WERI-Rb-1 (cell line): Measurements from ENCODE around the gene PTCD3.

Source experiments
- DNase-seq: peaks from one replicate; pipeline ENCODE4 v3.0.0-alpha.2; 2020
- H3K27ac ChIP-seq: fragments of 250-450 bp; sonication (Bioruptor Pico); 2 replicates; pipeline ENCODE4 v1.5.1; 2020; ENCODE audit warnings: mild to moderate bottlenecking, moderate library complexity
- H3K27me3 ChIP-seq: fragments of 250-450 bp; sonication (Bioruptor Pico); 2 replicates; pipeline ENCODE4 v1.5.1; 2021; ENCODE audit warnings: mild to moderate bottlenecking, low read depth, moderate library complexity; ENCODE audit not compliant: insufficient read depth, severe bottlenecking
- H3K36me3 ChIP-seq: fragments of 250-450 bp; sonication (Bioruptor Pico); 2 replicates; pipeline ENCODE4 v1.5.1; 2020; ENCODE audit warnings: mild to moderate bottlenecking, moderate library complexity
- H3K4me3 ChIP-seq: 2 replicates; pipeline ENCODE4 v1.5.1; 2011; ENCODE audit warnings: low read depth, mild to moderate bottlenecking, control low read depth, low read length
- H3K9me3 ChIP-seq: fragments of 250-450 bp; sonication (Bioruptor Pico); 2 replicates; pipeline ENCODE4 v1.5.1; 2021; ENCODE audit warnings: mild to moderate bottlenecking, moderate library complexity; ENCODE audit not compliant: severe bottlenecking
- TF ChIP-seq, protein P1 (sequence below): IDR thresholded peaks from 2 replicates; pipeline ENCODE4 v1.5.1; 2011; ENCODE audit warnings: low read depth, mild to moderate bottlenecking, control low read depth, inconsistent platforms, low read length

PTCD3 gene

DNA sequence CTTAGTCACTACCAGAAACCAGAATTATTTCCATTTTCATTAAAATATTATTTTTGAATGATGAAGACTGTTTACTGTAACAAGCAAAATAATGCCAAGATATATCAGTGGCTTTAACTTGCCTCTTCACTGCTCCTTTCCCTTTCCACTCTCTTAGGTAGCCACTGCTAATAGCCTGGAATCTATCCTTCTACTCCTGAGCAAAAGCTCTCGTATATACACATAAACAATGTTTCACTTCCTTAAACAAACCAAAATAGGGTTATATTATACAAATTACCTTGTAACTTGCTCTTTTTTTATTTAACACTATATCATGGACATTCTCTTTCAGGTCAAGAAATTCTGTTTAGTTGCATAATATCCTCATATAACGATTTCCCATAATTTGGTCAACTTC, 68.4 kb downstream of the PTCD3 start:
- Histone ChIP-seq H3K4me3 (no peak overlapping the region), H3K27ac (no peak overlapping the region), H3K36me3 (peaks cover 86% of the 10 kb centered on the region), H3K27me3 (no peaks in the 10 kb centered on the region), H3K9me3 (no peaks in the 10 kb centered on the region)
- TF ChIP-seq, protein P1, sequence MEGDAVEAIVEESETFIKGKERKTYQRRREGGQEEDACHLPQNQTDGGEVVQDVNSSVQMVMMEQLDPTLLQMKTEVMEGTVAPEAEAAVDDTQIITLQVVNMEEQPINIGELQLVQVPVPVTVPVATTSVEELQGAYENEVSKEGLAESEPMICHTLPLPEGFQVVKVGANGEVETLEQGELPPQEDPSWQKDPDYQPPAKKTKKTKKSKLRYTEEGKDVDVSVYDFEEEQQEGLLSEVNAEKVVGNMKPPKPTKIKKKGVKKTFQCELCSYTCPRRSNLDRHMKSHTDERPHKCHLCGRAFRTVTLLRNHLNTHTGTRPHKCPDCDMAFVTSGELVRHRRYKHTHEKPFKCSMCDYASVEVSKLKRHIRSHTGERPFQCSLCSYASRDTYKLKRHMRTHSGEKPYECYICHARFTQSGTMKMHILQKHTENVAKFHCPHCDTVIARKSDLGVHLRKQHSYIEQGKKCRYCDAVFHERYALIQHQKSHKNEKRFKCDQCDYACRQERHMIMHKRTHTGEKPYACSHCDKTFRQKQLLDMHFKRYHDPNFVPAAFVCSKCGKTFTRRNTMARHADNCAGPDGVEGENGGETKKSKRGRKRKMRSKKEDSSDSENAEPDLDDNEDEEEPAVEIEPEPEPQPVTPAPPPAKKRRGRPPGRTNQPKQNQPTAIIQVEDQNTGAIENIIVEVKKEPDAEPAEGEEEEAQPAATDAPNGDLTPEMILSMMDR: no peak
- no peak for DNase-seq

DNA sequence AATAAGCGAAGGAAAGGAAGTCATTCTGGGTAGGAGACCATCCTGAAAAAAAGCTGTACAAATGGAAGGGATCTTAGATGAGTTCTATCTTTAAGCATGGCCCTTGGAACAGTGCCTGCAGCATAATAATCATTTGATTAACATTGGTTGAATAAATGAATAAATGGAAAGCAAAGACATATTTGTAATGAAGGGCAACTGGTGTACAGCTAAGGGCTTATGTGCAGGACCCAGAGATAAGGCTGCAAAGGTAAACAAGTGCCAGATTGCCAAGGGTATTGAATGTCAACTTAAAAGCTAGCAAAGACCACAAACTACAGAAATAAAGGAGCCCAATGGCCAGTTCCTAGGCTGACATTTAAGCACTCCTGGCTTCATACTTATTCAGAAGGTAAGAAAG, 69.8 kb downstream of the PTCD3 start:
- Histone ChIP-seq H3K27ac (no peak overlapping the region), H3K4me3 (no peak overlapping the region), H3K27me3 (no peaks in the 10 kb centered on the region), H3K9me3 (no peaks in the 10 kb centered on the region), H3K36me3 (peaks cover 84% of the 10 kb centered on the region)
- DNase-seq: no peak
- TF ChIP-seq, protein P1: no peak

DNA sequence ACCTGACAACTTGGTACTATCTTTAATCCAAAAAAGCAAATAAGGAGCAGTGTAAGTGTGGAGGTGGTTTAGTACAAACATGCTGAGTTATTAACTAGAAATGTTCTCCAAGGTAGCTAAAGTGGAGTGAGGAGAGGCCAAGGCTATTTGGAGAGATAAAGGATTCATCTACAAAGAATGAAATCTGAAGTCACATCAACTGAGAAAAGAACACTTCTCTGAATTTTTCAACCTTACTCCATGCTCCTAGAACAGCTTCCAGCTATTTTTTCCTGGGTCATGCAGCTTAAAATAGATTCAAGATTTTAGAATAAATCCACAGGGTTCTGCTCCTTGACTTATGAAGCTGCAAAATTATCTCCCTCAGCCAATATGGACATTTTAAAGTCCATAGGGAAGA, 70.6 kb downstream of the PTCD3 start:
- no peaks in the 10 kb centered on the region for H3K27me3 ChIP-seq
- no peak overlapping the region for H3K27ac ChIP-seq
- H3K36me3 ChIP-seq: peaks cover 84% of the 10 kb centered on the region
- no peak for DNase-seq
- H3K9me3 ChIP-seq: no peaks in the 10 kb centered on the region
- H3K4me3 ChIP-seq: no peak overlapping the region
- TF ChIP-seq, protein P1: no peak

DNA sequence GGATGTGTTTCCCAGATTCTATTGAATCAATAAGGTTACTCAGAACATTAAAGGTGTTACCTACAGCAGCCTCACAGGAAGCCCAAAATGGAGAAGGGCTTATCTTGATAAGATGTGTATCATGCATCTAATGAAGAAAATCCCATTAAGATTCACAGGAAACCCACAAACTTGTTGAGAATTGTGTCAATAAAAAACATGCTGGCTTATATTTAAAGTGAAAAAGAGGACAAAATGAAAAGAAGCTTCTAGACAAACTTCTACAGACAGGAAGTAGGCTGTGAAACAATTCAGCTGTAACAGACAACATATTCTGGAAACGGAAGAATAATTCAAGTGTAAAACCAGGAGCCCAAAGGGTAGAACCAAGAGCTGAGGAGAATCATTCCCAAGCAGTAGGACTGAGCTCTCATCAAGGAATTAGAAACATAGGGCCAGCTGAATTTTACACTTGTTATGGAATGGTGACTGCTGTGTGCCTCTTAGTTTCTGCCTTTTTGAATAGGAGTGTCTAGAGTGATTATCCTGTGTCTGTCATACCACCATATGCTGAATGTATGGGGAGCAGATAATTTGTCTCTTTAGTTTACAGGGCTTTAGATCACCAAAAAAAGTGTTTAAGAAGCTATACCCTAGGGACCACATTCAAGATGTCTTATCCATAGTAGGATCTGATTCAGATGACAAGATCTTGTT, 79.6 kb downstream of the PTCD3 start:
- DNase-seq: no peak
- no peaks in the 10 kb centered on the region for H3K9me3 ChIP-seq
- H3K27me3 ChIP-seq: no peaks in the 10 kb centered on the region
- H3K27ac ChIP-seq: no peak overlapping the region
- H3K36me3 ChIP-seq: peaks cover 47% of the 10 kb centered on the region
- H3K4me3 ChIP-seq: no peak overlapping the region
- TF ChIP-seq, protein P1: no peak

DNA sequence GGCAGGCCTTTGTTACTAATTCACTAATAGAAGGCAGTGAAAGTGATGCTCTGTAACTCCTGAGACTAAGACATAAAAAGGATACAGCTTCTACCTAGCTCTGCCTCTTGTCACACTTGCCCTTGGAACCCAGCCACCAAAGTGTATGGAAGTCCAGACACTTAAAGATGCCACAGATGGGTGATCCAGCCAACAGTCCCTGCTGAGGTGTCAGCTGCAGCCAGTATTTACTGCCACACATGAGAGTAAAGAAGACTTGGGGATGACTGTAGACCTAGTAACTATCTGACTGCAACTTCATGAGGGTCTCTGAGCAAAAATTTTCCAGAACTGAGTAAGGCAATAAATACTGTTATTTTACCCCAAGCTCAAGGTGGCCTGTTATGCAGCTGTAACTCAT, 80.4 kb downstream of the PTCD3 start:
- H3K27ac ChIP-seq: no peak overlapping the region
- H3K4me3 ChIP-seq: no peak overlapping the region
- peaks cover 43% of the 10 kb centered on the region for H3K36me3 ChIP-seq
- no peak for DNase-seq
- H3K9me3 ChIP-seq: no peaks in the 10 kb centered on the region
- TF ChIP-seq, protein P1: no peak
- H3K27me3 ChIP-seq: no peaks in the 10 kb centered on the region

DNA sequence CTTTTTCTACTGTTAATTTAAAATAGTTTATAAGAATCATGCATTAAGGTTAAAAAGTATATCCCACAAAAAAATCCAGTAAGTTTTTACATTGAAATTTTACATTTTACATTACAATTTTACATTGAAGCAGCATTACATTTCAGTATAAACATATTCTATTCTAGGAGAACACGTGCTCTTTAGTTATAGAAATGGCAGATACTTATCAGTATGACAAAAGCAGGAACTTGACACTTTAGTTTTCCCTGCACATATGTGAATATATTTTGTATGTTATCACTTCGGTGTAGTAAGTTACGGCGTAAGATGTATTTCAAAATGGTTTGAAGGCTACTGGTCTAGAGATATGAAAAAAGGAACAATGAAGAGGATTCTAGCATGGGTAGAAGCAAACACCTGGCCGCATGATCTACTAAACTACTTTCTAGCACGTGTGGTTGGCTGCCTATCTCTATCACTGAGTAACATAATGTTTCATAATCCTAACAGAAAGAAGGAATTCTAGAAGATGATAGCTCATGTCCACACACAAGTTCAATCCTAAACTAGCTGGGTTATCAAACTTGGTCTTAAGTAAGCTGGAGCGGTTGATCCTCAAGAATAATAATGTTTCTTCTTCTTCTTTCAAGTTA, 83.9 kb downstream of the PTCD3 start:
- H3K9me3 ChIP-seq: no peaks in the 10 kb centered on the region
- peaks cover 41% of the 10 kb centered on the region for H3K36me3 ChIP-seq
- TF ChIP-seq, protein P1: no peak
- no peaks in the 10 kb centered on the region for H3K27me3 ChIP-seq
- no peak for DNase-seq
- no peak overlapping the region for H3K4me3 ChIP-seq
- no peak overlapping the region for H3K27ac ChIP-seq
